ENCODE measurements around the gene CNPY1.

The CNPY1 gene

GRCh38 chr7:155558961-155559360, 12.6 kb upstream of the CNPY1 start:
- H3K36me3 Mint-ChIP-seq (ENCODE audit: low read depth) = no peaks in the 10 kb centered on the region
- peaks cover 19% of the 10 kb centered on the region for H3K27me3 Mint-ChIP-seq
- H3K9me3 Mint-ChIP-seq = no peaks in the 10 kb centered on the region
- no peak overlapping the region for H3K4me3 Mint-ChIP-seq
- H3K27ac Mint-ChIP-seq = no peak overlapping the region
- no peaks in the 10 kb centered on the region for H3K4me1 Mint-ChIP-seq (ENCODE audit: low read depth)
- intact Hi-C loops (cut with micrococcal nuclease) = no loop called here

GRCh38 chr7:155558351-155558750, 12.0 kb upstream of the CNPY1 start:
- Mint-ChIP-seq H3K9me3 (no peaks in the 10 kb centered on the region), H3K27me3 (peaks cover 19% of the 10 kb centered on the region), H3K4me3 (no peak overlapping the region), H3K27ac (no peak overlapping the region), H3K36me3 (ENCODE audit: low read depth) (no peaks in the 10 kb centered on the region), H3K4me1 (ENCODE audit: low read depth) (no peaks in the 10 kb centered on the region)
- intact Hi-C loops (cut with micrococcal nuclease) = no loop called here

- Mint-ChIP-seq H3K36me3 (ENCODE audit: low read depth) (no peaks in the 10 kb centered on the region), H3K4me1 (ENCODE audit: low read depth) (no peaks in the 10 kb centered on the region), H3K27ac (no peak overlapping the region), H3K27me3 (peaks cover 16% of the 10 kb centered on the region), H3K4me3 (no peak overlapping the region), H3K9me3 (no peaks in the 10 kb centered on the region)
- intact Hi-C loops (cut with micrococcal nuclease) = no loop called here
Measured at GRCh38 chr7:155557778-155558177, 11.4 kb upstream of the CNPY1 start.

GRCh38 chr7:155556763-155557162, 10.4 kb upstream of the CNPY1 start:
- intact Hi-C loops (cut with micrococcal nuclease) = no loop called here
- H3K27ac Mint-ChIP-seq = no peak overlapping the region
- peaks cover 12% of the 10 kb centered on the region for H3K27me3 Mint-ChIP-seq

GRCh38 chr7:155555116-155555695, 8.8 kb upstream of the CNPY1 start:
- H3K27me3 Mint-ChIP-seq = peaks cover 6% of the 10 kb centered on the region
- H3K27ac Mint-ChIP-seq = no peak overlapping the region
- H3K36me3 Mint-ChIP-seq (ENCODE audit: low read depth) = no peaks in the 10 kb centered on the region
- no peaks in the 10 kb centered on the region for H3K9me3 Mint-ChIP-seq
- H3K4me1 Mint-ChIP-seq (ENCODE audit: low read depth) = peaks cover 16% of the 10 kb centered on the region
- intact Hi-C loops (cut with micrococcal nuclease) = no loop called here
- no peak overlapping the region for H3K4me3 Mint-ChIP-seq

More at GRCh38 chr7:155556763-155557162, 10.4 kb upstream of the CNPY1 start:
- no peaks in the 10 kb centered on the region for H3K36me3 Mint-ChIP-seq (ENCODE audit: low read depth)
- no peak overlapping the region for H3K4me3 Mint-ChIP-seq
- H3K9me3 Mint-ChIP-seq = no peaks in the 10 kb centered on the region
- peaks cover 8% of the 10 kb centered on the region for H3K4me1 Mint-ChIP-seq (ENCODE audit: low read depth)

- H3K9me3 Mint-ChIP-seq = no peaks in the 10 kb centered on the region
- H3K36me3 Mint-ChIP-seq (ENCODE audit: low read depth) = no peaks in the 10 kb centered on the region
- peaks cover 3% of the 10 kb centered on the region for H3K27me3 Mint-ChIP-seq
- intact Hi-C loops (cut with micrococcal nuclease) = no loop called here
- H3K4me3 Mint-ChIP-seq = no peak overlapping the region
- H3K27ac Mint-ChIP-seq = no peak overlapping the region
- peaks cover 16% of the 10 kb centered on the region for H3K4me1 Mint-ChIP-seq (ENCODE audit: low read depth)
Measured at GRCh38 chr7:155553871-155554270, 7.5 kb upstream of the CNPY1 start.

GRCh38 chr7:155551785-155552611, 5.6 kb upstream of the CNPY1 start:
- no peaks in the 10 kb centered on the region for H3K36me3 Mint-ChIP-seq (ENCODE audit: low read depth)
- no peak overlapping the region for H3K27ac Mint-ChIP-seq
- H3K9me3 Mint-ChIP-seq = no peaks in the 10 kb centered on the region
- H3K4me3 Mint-ChIP-seq = no peak overlapping the region
- H3K4me1 Mint-ChIP-seq (ENCODE audit: low read depth) = peaks cover 16% of the 10 kb centered on the region
- intact Hi-C loops (cut with micrococcal nuclease) = no loop called here
- peaks cover 3% of the 10 kb centered on the region for H3K27me3 Mint-ChIP-seq

GRCh38 chr7:155550916-155551315, 4.6 kb upstream of the CNPY1 start:
- intact Hi-C loops (cut with micrococcal nuclease) = no loop called here
- Mint-ChIP-seq H3K36me3 (ENCODE audit: low read depth) (no peaks in the 10 kb centered on the region), H3K4me1 (ENCODE audit: low read depth) (peaks cover 16% of the 10 kb centered on the region), H3K4me3 (no peak overlapping the region), H3K27ac (no peak overlapping the region), H3K27me3 (peaks cover 3% of the 10 kb centered on the region), H3K9me3 (no peaks in the 10 kb centered on the region)

GRCh38 chr7:155549226-155549625, 2.9 kb upstream of the CNPY1 start:
- Mint-ChIP-seq H3K4me3 (no peak overlapping the region), H3K4me1 (ENCODE audit: low read depth) (peaks cover 16% of the 10 kb centered on the region), H3K27me3 (peaks cover 8% of the 10 kb centered on the region), H3K27ac (no peak overlapping the region), H3K36me3 (ENCODE audit: low read depth) (no peaks in the 10 kb centered on the region), H3K9me3 (no peaks in the 10 kb centered on the region)
- intact Hi-C loops (cut with micrococcal nuclease) = no loop called here

GRCh38 chr7:155547161-155547791, 917 bp upstream of the CNPY1 start:
- peaks cover 14% of the 10 kb centered on the region for H3K4me1 Mint-ChIP-seq (ENCODE audit: low read depth)
- peaks cover 18% of the 10 kb centered on the region for H3K27me3 Mint-ChIP-seq
- no peak overlapping the region for H3K4me3 Mint-ChIP-seq
- no peaks in the 10 kb centered on the region for H3K9me3 Mint-ChIP-seq
- no peaks in the 10 kb centered on the region for H3K36me3 Mint-ChIP-seq (ENCODE audit: low read depth)
- no peak overlapping the region for H3K27ac Mint-ChIP-seq
- intact Hi-C loops (cut with micrococcal nuclease) = no loop called here

- Mint-ChIP-seq H3K27ac (no peak overlapping the region), H3K4me1 (ENCODE audit: low read depth) (no peaks in the 10 kb centered on the region), H3K4me3 (no peak overlapping the region), H3K27me3 (peaks cover 25% of the 10 kb centered on the region), H3K36me3 (ENCODE audit: low read depth) (no peaks in the 10 kb centered on the region), H3K9me3 (no peaks in the 10 kb centered on the region)
- intact Hi-C loops (cut with micrococcal nuclease) = no loop called here
Measured at GRCh38 chr7:155545348-155545747, 1.0 kb downstream of the CNPY1 start.

- H3K27ac Mint-ChIP-seq = no peak overlapping the region
- peaks cover 31% of the 10 kb centered on the region for H3K27me3 Mint-ChIP-seq
- no peaks in the 10 kb centered on the region for H3K36me3 Mint-ChIP-seq (ENCODE audit: low read depth)
- H3K9me3 Mint-ChIP-seq = no peaks in the 10 kb centered on the region
- intact Hi-C loops (cut with micrococcal nuclease) = no loop called here
- no peak overlapping the region for H3K4me3 Mint-ChIP-seq
- H3K4me1 Mint-ChIP-seq (ENCODE audit: low read depth) = no peaks in the 10 kb centered on the region
Measured at GRCh38 chr7:155544485-155544884, 1.9 kb downstream of the CNPY1 start.

GRCh38 chr7:155543926-155544325, 2.4 kb downstream of the CNPY1 start:
- H3K9me3 Mint-ChIP-seq = no peaks in the 10 kb centered on the region
- H3K36me3 Mint-ChIP-seq (ENCODE audit: low read depth) = no peaks in the 10 kb centered on the region
- no peak overlapping the region for H3K4me3 Mint-ChIP-seq
- H3K27me3 Mint-ChIP-seq = peaks cover 33% of the 10 kb centered on the region
- H3K27ac Mint-ChIP-seq = no peak overlapping the region
- H3K4me1 Mint-ChIP-seq (ENCODE audit: low read depth) = no peaks in the 10 kb centered on the region
- intact Hi-C loops (cut with micrococcal nuclease) = no loop called here

GRCh38 chr7:155543011-155543876, 3.1 kb downstream of the CNPY1 start:
- no peaks in the 10 kb centered on the region for H3K36me3 Mint-ChIP-seq (ENCODE audit: low read depth)
- intact Hi-C loops (cut with micrococcal nuclease) = no loop called here
- H3K27me3 Mint-ChIP-seq = peaks cover 38% of the 10 kb centered on the region
- no peak overlapping the region for H3K27ac Mint-ChIP-seq
- H3K9me3 Mint-ChIP-seq = no peaks in the 10 kb centered on the region
- H3K4me3 Mint-ChIP-seq = no peak overlapping the region
- H3K4me1 Mint-ChIP-seq (ENCODE audit: low read depth) = no peaks in the 10 kb centered on the region

Data from dendritic cell treated with granulocyte-macrophage colony-stimulating factor and Interleukin-4, amounts not matched to agents 40 ng/mL and 50 ng/mL, for 4 days (primary cell).